Left ventricle myocardium superior (tissue), 1 donor: ENCODE measurements around the gene WSCD2. TPM values are rescaled to one million over a fixed set of nuclear protein-coding genes. Genes with fewer than 3 reads are reported as not detected.
"Not testable (repeated sequence)": the region's sequence is repeated elsewhere in the genome, so short reads cannot be mapped to it uniquely, and the experiment has no call there.

Experiments used
- ATAC-seq: fragments of 200-7000 bp; cut with Tn5 transposase; one replicate; pipeline ENCODE4 v1.9.1; 2020; ENCODE audit warnings: mild to moderate bottlenecking, moderate library complexity
- DNase-seq: peaks from one replicate; pipeline ENCODE4 v3.0.0-alpha.2; 2020
- intact Hi-C: fragments of 100-400 bp; cut with micrococcal nuclease; formaldehyde crosslinking; loops from one replicate; pipeline ENCODE4 v1.11.0; 2022
- total RNA-seq: library from RNA; stranded (reverse); fragmentation: NEBNext Ultra II Directional; extraction: Animal tissue kit (Norgen Biotek cat#: 25700); gene quantifications from one replicate; pipeline ENCODE4 v1.2.1, GENCODE V29; 2021
- donor health status: DM: no; HTN: yes; CAD: no; lungs with severe emphysema.

WSCD2 gene
- total RNA-seq, 1 donor from 2014 or later: 0.45 TPM

GRCh38 chr12:108213871-108214445 lies 84.9 kb downstream of the WSCD2 start:
- DNase-seq (no peak), ATAC-seq (no peak)
- intact Hi-C loops: no loop called here

- DNase-seq (peak; percentile 57), ATAC-seq (no peak)
- intact Hi-C loops: no loop called here
These were observed 85.4 kb downstream of the WSCD2 start for GRCh38 chr12:108214486-108214885.

- DNase-seq: no peak
- intact Hi-C loops: no loop called here
- ATAC-seq: no peak
These were observed 86.4 kb downstream of the WSCD2 start for GRCh38 chr12:108215458-108215857.

GRCh38 chr12:108218921-108219320 lies 89.8 kb downstream of the WSCD2 start:
- intact Hi-C loops: no loop called here
- ATAC-seq (no peak), DNase-seq (no peak)

DNA sequence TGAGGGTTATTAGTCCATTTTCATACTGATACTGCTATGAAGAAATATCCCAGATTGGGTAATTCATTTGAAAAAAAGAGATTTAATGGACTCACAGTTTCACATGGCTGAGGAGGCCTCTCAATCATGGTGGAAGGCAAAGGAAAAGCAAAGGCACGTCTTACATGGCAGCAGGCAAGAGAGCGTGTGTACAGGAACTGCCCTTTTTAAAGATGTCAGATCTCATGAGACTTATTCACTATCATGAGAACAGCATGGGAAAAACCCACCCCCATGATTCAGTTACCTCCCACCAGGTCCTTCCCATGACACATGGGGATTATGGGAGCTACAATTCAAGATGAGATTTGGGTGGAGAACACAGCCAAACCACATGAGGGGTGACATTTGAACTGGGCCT lies 96.0 kb downstream of the WSCD2 start:
- DNase-seq, intact Hi-C loops, ATAC-seq: not testable (repeated sequence)

DNA sequence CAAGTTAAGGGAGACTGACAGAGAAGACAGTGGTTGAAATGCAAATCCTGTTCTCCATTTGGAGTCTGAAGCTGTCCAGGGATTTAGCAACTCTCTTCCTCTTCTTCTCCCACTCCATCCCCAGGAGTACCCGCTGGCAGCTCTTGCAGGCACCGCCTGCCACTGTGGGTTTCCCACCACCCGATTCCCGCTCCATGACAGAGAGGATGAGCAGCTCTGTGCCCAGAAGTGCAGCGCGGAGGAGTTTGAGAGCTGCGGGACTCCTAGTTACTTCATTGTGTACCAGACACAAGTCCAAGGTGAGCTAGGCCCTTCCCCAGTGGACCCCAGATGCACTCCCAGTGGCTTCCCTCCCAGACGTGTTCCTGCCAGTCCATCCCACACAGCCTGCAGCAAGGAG lies 97.8 kb downstream of the WSCD2 start:
- intact Hi-C loops: no loop called here
- ATAC-seq (no peak), DNase-seq (no peak)

- ATAC-seq: no peak
- intact Hi-C loops: no loop called here
- DNase-seq: no peak
These were observed 99.7 kb downstream of the WSCD2 start for GRCh38 chr12:108228746-108229145.

DNA sequence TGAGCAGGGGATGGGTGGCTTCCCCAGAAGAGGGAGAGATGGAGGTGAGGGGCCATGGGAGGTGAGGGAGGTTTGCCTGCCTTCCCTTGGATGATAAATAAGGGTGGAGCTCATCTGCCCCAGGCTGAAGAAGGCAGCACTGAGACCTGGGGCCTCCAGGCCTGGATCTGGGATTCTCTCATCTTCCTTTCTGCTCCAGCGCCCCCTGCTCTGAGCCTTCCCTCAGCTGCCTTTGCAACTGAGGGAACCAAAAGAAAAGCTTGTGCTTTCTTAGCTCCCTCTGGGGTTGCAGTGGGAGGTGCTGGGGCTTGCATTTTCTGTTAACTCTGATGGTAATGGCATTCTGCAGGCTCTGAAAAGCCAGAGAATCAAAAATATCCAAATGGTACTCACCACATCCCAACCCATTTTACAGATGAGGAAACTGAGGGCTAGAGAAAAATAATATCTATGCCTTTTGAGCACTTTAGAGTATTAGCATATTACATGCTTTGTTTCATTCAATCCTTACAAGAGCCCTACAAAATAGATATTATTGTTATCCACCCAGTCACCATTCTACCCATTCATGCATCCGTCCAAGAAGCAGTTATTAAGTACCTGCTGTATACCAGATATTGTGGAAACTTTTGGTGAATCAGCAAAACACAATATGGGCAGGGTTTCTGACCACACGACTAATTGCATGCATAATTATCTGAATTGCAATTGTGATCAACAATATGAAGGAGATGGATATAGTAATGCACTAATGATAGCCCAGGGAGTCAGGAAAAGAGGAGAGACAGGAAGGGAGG lies 102.2 kb downstream of the WSCD2 start:
- ATAC-seq (no peak), DNase-seq (no peak)
- intact Hi-C loops: no loop called here

GRCh38 chr12:108231909-108232434 lies 102.9 kb downstream of the WSCD2 start:
- DNase-seq (no peak), ATAC-seq (no peak)
- intact Hi-C loops: no loop called here

DNA sequence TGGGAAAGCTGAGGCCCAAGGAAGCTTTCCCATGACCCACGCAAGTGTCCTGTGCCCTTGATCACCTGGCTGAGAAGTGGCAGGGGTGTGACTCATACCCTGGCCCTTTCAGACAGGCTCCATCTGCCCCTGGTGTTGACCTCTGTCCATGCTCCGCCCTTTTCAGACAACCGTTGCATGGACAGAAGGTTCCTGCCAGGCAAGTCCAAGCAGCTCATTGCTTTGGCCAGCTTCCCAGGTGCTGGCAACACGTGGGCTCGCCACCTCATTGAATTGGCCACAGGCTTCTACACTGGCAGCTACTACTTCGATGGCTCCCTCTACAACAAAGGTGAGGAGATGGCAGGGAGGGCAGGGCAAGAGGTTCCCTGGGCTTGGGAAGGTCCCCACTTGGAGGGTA lies 103.5 kb downstream of the WSCD2 start:
- ATAC-seq (no peak), DNase-seq (no peak)
- intact Hi-C loops: no loop called here

DNA sequence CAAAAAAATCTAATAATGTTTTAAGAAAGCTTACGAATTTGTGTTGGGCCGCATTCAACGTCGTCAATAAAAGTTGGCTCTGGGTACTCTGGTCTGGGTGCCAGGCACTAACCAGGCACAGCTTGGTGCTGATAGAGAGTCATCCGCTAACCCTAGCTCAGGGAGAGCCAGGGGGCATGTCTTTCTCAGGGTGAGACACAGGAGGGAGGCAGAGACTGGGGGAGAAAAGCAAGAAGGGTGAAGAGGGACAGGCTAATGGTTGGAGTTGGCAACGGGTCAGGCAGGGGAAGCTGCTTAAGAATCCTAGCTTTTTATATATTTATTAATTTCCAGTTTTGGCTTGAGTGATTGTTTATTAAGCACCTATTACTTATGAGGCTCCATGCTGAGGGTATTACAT lies 105.1 kb downstream of the WSCD2 start:
- ATAC-seq (peak; percentile 60), DNase-seq (peak; percentile 30)
- intact Hi-C loops: no loop called here

DNA sequence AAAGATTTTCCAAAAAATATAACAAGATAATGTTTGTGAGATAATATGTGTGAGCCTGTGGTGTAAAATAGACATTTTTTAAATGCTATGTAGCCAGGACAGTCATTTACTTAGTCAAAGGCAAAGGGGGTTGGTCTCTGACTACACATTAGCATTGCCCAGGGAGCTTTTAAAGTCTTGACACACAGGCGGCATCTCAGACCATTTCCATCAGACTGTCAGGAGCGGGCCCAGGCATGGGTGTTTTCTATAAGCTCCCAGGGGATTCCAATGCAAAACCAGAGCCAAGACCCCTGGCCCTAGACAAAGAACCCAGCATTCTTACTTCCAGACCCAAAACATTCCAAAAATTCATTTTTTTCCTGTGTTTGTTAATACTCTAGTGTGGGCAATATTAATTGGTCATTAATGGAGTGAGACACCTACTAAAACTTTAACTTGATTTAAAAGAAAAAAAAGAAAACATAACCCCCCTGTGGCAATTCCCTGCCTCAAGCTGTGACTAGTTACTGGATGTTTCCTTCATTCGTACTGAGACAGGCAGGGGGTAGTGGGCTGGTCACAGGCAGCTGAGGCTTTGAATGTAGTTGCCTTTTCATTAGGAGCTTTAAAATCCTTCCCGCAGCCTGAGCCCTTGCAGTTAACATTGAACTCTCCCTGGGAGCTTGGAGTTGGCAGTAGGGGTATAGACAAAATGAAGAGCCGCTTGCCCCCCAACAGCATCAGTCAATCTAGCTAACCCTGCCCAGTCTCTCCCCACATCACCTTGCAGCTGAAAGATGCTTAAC lies 106.3 kb downstream of the WSCD2 start:
- DNase-seq: no peak
- ATAC-seq: no peak
- intact Hi-C loops: no loop called here

- intact Hi-C loops: no loop called here
- ATAC-seq: no peak
These were observed 106.8 kb downstream of the WSCD2 start for GRCh38 chr12:108235985-108236263.

GRCh38 chr12:108236366-108236765 lies 107.3 kb downstream of the WSCD2 start:
- no peak for DNase-seq
- no peak for ATAC-seq
- intact Hi-C loops: no loop called here

More at GRCh38 chr12:108235985-108236263, 106.8 kb downstream of the WSCD2 start:
- DNase-seq: no peak

- intact Hi-C loops: no loop called here
- ATAC-seq (no peak), DNase-seq (no peak)
These were observed 108.2 kb downstream of the WSCD2 start for GRCh38 chr12:108237272-108237671.

DNA sequence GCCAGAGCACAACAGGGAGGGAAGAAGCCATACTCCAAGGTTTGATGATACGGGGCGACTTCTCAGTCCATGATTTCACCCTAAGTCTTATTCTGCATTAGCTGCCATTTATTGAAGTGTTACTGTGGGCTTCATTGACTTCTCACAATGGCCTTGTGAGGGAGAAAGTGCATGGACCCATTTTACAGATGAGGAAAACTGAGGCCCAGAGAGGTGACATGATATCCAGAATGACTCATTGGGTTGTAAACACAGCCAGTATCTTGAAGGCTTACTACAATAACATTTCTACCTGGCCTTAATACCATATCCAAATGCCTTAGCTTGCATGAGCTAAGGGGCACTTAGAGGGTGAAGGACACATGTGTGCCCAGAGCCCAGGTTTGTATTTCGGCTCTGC lies 109.4 kb downstream of the WSCD2 start:
- intact Hi-C loops: no loop called here
- no peak for ATAC-seq
- no peak for DNase-seq

GRCh38 chr12:108239378-108239777 lies 110.3 kb downstream of the WSCD2 start:
- ATAC-seq: no peak
- intact Hi-C loops: no loop called here

GRCh38 chr12:108240027-108240785 lies 111.1 kb downstream of the WSCD2 start:
- DNase-seq (no peak), ATAC-seq (no peak)
- intact Hi-C loops: no loop called here

More at GRCh38 chr12:108239378-108239777, 110.3 kb downstream of the WSCD2 start:
- DNase-seq: no peak

- no peak for ATAC-seq
- no peak for DNase-seq
- intact Hi-C loops: no loop called here
These were observed 111.8 kb downstream of the WSCD2 start for GRCh38 chr12:108240928-108241327.
